HCT116 (cell line): Measurements from ENCODE around the gene ZFHX3. TPM values are rescaled to one million over a fixed set of nuclear protein-coding genes. Genes with fewer than 3 reads are reported as not detected.

ENCODE experiments used
- ATAC-seq: fragments of 200-7000 bp; cut with Tn5 transposase; 2 replicates; pipeline ENCODE4 v1.9.1; 2020; ENCODE audit warnings: mild to moderate bottlenecking, moderate library complexity
- BruUV-seq: library from RNA; stranded (reverse); fragments of 400-500 nt; replicated peaks from 2 replicates; lab custom pipeline; 2021; lab: Mats Ljungman, UMichigan
- CTCF ChIA-PET: fragments of 300-600 bp; sonication (Branson Sonifier 250); formaldehyde crosslinking; loops from one replicate; lab custom pipeline; 2021; ENCODE audit warnings: antibody characterized with exemption; lab: Charles Lee
- POLR2A ChIA-PET: fragments of 300-600, 350-600 bp; sonication (Branson Sonifier 250); formaldehyde crosslinking; loops from one replicate; lab custom pipeline; 2021; ENCODE audit warnings: antibody characterized with exemption; lab: Charles Lee
- RAD21 ChIA-PET, 2 experiments: fragments of 300-600 bp; sonication (Branson Sonifier 250); formaldehyde crosslinking; loops; one replicate each; lab custom pipeline; 2023; ENCODE audit warnings: low total read pairs in 2 of 2; ENCODE audit not compliant: uncharacterized antibody in 2 of 2, unreplicated experiment in 2 of 2, low non-redundant PET in 1 of 2; lab: Charles Lee
- DNase-seq: peaks from one replicate; pipeline ENCODE4 v3.0.0-alpha.2; 2010; ENCODE audit warnings: low read depth, low spot score
- H2AFZ ChIP-seq: fragments of 200-600 bp; shearing (Covaris generic), sonication (generic); 2 replicates; pipeline ENCODE4 v1.6.1; 2017; ENCODE audit warnings: low read depth, mixed run types, mixed read lengths, antibody characterized with exemption, low read length; ENCODE audit not compliant: poor library complexity, severe bottlenecking
- H3K27ac ChIP-seq: 2 replicates; pipeline ENCODE4 v1.5.1; 2012; ENCODE audit warnings: low read depth, low read length
- H3K27me3 ChIP-seq: fragments of 200-600 bp; sonication (generic); 2 replicates; pipeline ENCODE4 v1.6.1; 2016; ENCODE audit warnings: mixed run types, low read length, mixed read lengths; ENCODE audit not compliant: insufficient read depth
- H3K36me3 ChIP-seq, 2 experiments: fragments of 200-500 bp in 1 of 2; fragments of 200-600 bp in 1 of 2; sonication (Bioruptor generic) in 1 of 2; sonication (generic) in 1 of 2; 2 replicates each; pipeline versions ENCODE4 v1.5.1 to v1.6.1; 2014 to 2016; ENCODE audit warnings: low read length in 2 of 2, inconsistent platforms in 1 of 2, mixed read lengths in 1 of 2, mixed run types in 1 of 2; ENCODE audit not compliant: insufficient read depth in 2 of 2, control insufficient read depth in 1 of 2
- H3K4me1 ChIP-seq, 2 experiments: fragments of 200-600 bp in 1 of 2; sonication (generic) in 1 of 2; 2 replicates each; pipeline versions ENCODE4 v1.5.1 to v1.6.1; 2012 to 2017; ENCODE audit warnings: low read length in 2 of 2, inconsistent platforms in 1 of 2, mild to moderate bottlenecking in 1 of 2, mixed read lengths in 1 of 2, mixed run types in 1 of 2, moderate library complexity in 1 of 2; ENCODE audit not compliant: insufficient read depth in 2 of 2, control insufficient read depth in 1 of 2
- H3K4me2 ChIP-seq: fragments of 200-600 bp; sonication (generic); 2 replicates; pipeline ENCODE4 v1.6.1; 2017; ENCODE audit warnings: mixed run types, low read length, mixed read lengths
- H3K4me3 ChIP-seq, 2 experiments: fragments of 200-600 bp in 1 of 2; sonication (generic) in 1 of 2; replicated peaks in 1 of 2; 2 replicates each; pipeline ENCODE4 v1.5.1; 2011 to 2016; ENCODE audit warnings: low read length in 2 of 2, control low read depth in 1 of 2, low read depth in 1 of 2, mild to moderate bottlenecking in 1 of 2, mixed read lengths in 1 of 2, mixed run types in 1 of 2
- H3K79me2 ChIP-seq: fragments of 200-600 bp; sonication (generic); 2 replicates; pipeline ENCODE4 v1.6.1; 2017; ENCODE audit warnings: mild to moderate bottlenecking, mixed run types, low read length, moderate library complexity, mixed read lengths; ENCODE audit not compliant: insufficient read depth
- H3K9ac ChIP-seq: fragments of 200-600 bp; sonication (generic); 2 replicates; pipeline ENCODE4 v1.6.1; 2016; ENCODE audit warnings: low read length, mixed read lengths
- H3K9me2 ChIP-seq: fragments of 200-600 bp; sonication (generic), shearing (Covaris generic); 2 replicates; pipeline ENCODE4 v1.6.1; 2017; ENCODE audit warnings: mixed run types, mild to moderate bottlenecking, moderate library complexity; ENCODE audit not compliant: insufficient read depth
- H3K9me3 ChIP-seq, 2 experiments: fragments of 200-500 bp in 1 of 2; fragments of 200-600 bp in 1 of 2; sonication (Bioruptor generic) in 1 of 2; sonication (generic) in 1 of 2; 2 replicates each; pipeline ENCODE4 v1.6.1; 2014 to 2017; ENCODE audit warnings: low read length in 2 of 2, mixed read lengths in 2 of 2, inconsistent platforms in 1 of 2, low read depth in 1 of 2, mild to moderate bottlenecking in 1 of 2, mixed run types in 1 of 2, moderate library complexity in 1 of 2; ENCODE audit not compliant: control insufficient read depth in 1 of 2, insufficient read depth in 1 of 2
- H4K20me1 ChIP-seq: fragments of 200-600 bp; sonication (generic), shearing (Covaris generic); 2 replicates; pipeline ENCODE4 v1.6.1; 2017; ENCODE audit warnings: mixed run types, mild to moderate bottlenecking, moderate library complexity; ENCODE audit not compliant: insufficient read depth
- CBX3 ChIP-seq: IDR thresholded peaks from 2 replicates; pipeline ENCODE4 v1.6.1; 2012; ENCODE audit warnings: low read depth
- CEBPB ChIP-seq: IDR thresholded peaks from 2 replicates; pipeline ENCODE4 v1.6.1; 2012; ENCODE audit warnings: low read depth
- EZH2phosphoT487 ChIP-seq: fragments of 200-600 bp; IDR thresholded peaks from 2 replicates; pipeline ENCODE4 v1.6.1; 2018; ENCODE audit warnings: antibody characterized with exemption, borderline replicate concordance
- JUND ChIP-seq: IDR thresholded peaks from 2 replicates; pipeline ENCODE4 v1.6.1; 2012
- SIN3A ChIP-seq: IDR thresholded peaks from 2 replicates; pipeline ENCODE4 v1.6.1; 2012; ENCODE audit warnings: low read depth
- SP1 ChIP-seq: IDR thresholded peaks from 2 replicates; pipeline ENCODE4 v1.6.1; 2012; ENCODE audit warnings: low read depth
- intact Hi-C: fragments of 100-400 bp; cut with micrococcal nuclease; formaldehyde crosslinking; loops from 2 replicates; pipeline ENCODE4 v1.10.0; 2022
- total RNA-seq: library from RNA; stranded (reverse); gene quantifications from one replicate; pipeline ENCODE4 v1.2.1, GENCODE V29; 2021; ENCODE audit not compliant: unreplicated experiment
- TF ChIP-seq, protein P1 (sequence below), 3 experiments: fragments of 200-600 bp in 1 of 3; sonication (generic) in 1 of 3; IDR thresholded peaks in 2 of 3; conservative IDR thresholded peaks in 1 of 3; 2 replicates each; pipeline ENCODE4 v1.5.1; 2012 to 2017; ENCODE audit warnings: low read depth in 2 of 3, low read length in 2 of 3, antibody characterized with exemption in 1 of 3, borderline replicate concordance in 1 of 3, control low read depth in 1 of 3, mild to moderate bottlenecking in 1 of 3, mixed read lengths in 1 of 3, mixed run types in 1 of 3, moderate library complexity in 1 of 3; ENCODE audit not compliant: insufficient read depth in 1 of 3
- TF ChIP-seq, protein P2 (sequence below): IDR thresholded peaks from 2 replicates; pipeline ENCODE4 v1.6.1; 2012

Gene ZFHX3
- total RNA-seq, 1 experiment from 2014 or later = 6.3 TPM

DNA sequence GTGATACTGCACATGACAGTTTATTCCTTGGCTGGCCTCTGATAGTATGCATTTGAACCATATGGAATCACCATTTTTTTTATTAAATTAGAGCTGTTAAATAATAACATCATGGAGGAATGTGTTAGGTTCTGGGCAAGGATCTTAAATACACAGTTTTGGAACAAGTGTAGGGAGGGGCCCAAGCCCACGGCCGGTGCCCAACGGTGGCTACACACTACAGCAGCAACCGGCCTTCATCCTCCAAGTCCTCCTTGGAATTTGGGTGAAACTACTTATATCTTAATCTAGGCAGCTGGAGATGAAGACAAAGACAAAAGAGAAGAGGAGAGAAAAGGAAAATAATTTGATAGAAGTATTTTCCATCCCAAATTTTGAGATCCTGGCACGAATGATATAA, 35.6 kb downstream of the ZFHX3 start:
- intact Hi-C loops = no loop called here
- ATAC-seq (no peak), DNase-seq (no peak)
- no peak overlapping the region for H3K4me2 ChIP-seq
- H3K4me1 ChIP-seq = peaks cover 34 to 44% of the 10 kb centered on the region in 2 experiments
- no TSS peak for BruUV-seq
- H3K79me2 ChIP-seq = peaks cover 14% of the 10 kb centered on the region; the same call in 1 of the 2 replicates
- ChIA-PET RAD21 (interaction anchor here in 1 of 2 experiments (0.7 kb wide), 1 partner anchor 38 kb away, joined by 4 read pairs; no protein-coding TSS in a partner anchor), POLR2A (interaction anchor here (1.1 kb wide), 1 partner anchor 9 kb away, joined by 3 read pairs; no protein-coding TSS in a partner anchor), CTCF (interaction anchor here (1.6 kb wide), 1 partner anchor 180 kb away, joined by 9 read pairs; no protein-coding TSS in a partner anchor)
- H3K9me3 ChIP-seq = no peaks in the 10 kb centered on the region
- no peaks in the 10 kb centered on the region for H3K27me3 ChIP-seq
- no peak overlapping the region for H2AFZ ChIP-seq
- peaks cover 9% of the 10 kb centered on the region; the same call in 1 of the 2 replicates for H4K20me1 ChIP-seq
- no peaks in the 10 kb centered on the region for H3K9me2 ChIP-seq
- no peaks in the 10 kb centered on the region for H3K36me3 ChIP-seq
- H3K27ac ChIP-seq = no peak overlapping the region
- no peak overlapping the region for H3K9ac ChIP-seq
- H3K4me3 ChIP-seq = no peak overlapping the region
- TF ChIP-seq, protein P1, sequence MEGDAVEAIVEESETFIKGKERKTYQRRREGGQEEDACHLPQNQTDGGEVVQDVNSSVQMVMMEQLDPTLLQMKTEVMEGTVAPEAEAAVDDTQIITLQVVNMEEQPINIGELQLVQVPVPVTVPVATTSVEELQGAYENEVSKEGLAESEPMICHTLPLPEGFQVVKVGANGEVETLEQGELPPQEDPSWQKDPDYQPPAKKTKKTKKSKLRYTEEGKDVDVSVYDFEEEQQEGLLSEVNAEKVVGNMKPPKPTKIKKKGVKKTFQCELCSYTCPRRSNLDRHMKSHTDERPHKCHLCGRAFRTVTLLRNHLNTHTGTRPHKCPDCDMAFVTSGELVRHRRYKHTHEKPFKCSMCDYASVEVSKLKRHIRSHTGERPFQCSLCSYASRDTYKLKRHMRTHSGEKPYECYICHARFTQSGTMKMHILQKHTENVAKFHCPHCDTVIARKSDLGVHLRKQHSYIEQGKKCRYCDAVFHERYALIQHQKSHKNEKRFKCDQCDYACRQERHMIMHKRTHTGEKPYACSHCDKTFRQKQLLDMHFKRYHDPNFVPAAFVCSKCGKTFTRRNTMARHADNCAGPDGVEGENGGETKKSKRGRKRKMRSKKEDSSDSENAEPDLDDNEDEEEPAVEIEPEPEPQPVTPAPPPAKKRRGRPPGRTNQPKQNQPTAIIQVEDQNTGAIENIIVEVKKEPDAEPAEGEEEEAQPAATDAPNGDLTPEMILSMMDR (IDR thresholded peaks at IDR 0.05 in 2 of 3, conservative IDR thresholded peaks at IDR 0.05 in 1 of 3; ENCODE audit: borderline replicate concordance in 1 of 3, insufficient read depth in 1 of 3, low read depth in 2 of 3, low read length in 2 of 3) = no peak; a peak in 1 of 6 replicates
- TF ChIP-seq EZH2phosphoT487 (no peak), SP1 (no peak), CEBPB (no peak), CBX3 (no peak), SIN3A (no peak), JUND (no peak)
- TF ChIP-seq, protein P2, sequence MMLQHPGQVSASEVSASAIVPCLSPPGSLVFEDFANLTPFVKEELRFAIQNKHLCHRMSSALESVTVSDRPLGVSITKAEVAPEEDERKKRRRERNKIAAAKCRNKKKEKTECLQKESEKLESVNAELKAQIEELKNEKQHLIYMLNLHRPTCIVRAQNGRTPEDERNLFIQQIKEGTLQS = no peak
